HG03103 (cell line): ENCODE data around the gene HSPA12A.
"Not testable (repeated sequence)": the region's sequence is repeated elsewhere in the genome, so short reads cannot be mapped to it uniquely, and the experiment has no call there.

Experiments used
- ATAC-seq: cut with Tn5 transposase; IDR thresholded peaks from one replicate; pipeline ENCODE4 v1.9.1; 2021; ENCODE audit warnings: low read depth; ENCODE audit not compliant: unreplicated experiment

Gene HSPA12A

GRCh38 chr10:116720241-116720643 lies 22.1 kb downstream of the HSPA12A start:
- ATAC-seq: no peak

DNA sequence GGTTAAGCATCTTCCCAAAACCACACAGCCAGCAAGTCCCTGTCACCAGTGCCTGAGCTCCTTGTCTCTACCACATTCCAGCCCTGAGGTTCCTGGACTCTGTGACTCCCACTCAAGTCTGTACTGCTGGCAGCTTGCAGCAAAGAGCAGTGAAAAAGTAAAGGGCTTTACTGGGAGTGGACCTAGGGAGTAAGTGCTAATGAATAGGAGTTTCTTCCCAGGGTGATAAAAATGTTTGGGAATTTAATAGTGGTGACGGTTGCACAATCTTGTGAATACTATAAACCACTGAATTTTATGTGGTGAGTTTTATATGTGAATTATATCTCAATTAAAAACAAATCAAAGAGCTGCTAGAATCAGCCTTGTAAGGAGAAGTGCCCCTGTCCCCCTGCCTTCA lies 22.6 kb downstream of the HSPA12A start:
- no peak for ATAC-seq

DNA sequence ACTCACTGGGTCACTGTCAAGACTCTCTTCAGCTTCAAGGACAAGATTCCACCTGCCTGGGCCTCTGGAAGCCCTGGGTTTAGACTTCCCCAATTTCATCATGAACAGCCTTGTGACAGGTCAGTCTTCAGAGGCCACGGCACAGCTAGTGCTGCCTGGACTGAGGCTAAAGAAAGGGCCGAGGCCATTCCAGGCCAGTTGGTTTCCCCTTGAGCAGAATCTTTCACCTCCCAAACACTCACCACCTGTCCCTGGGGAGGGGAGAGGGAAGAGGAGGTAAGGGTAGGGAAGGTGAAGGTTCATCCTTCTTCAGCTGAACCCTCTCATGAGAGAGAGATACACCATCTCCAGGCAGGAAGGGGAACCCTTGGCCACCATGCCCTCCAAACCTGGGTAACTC lies 24.3 kb downstream of the HSPA12A start:
- ATAC-seq: no peak

- no peak for ATAC-seq
Measured at GRCh38 chr10:116716381-116716780, 26.0 kb downstream of the HSPA12A start.

GRCh38 chr10:116715839-116716377 lies 26.5 kb downstream of the HSPA12A start:
- ATAC-seq: no peak

- ATAC-seq: no peak
Measured at GRCh38 chr10:116715341-116715740, 27.0 kb downstream of the HSPA12A start.

DNA sequence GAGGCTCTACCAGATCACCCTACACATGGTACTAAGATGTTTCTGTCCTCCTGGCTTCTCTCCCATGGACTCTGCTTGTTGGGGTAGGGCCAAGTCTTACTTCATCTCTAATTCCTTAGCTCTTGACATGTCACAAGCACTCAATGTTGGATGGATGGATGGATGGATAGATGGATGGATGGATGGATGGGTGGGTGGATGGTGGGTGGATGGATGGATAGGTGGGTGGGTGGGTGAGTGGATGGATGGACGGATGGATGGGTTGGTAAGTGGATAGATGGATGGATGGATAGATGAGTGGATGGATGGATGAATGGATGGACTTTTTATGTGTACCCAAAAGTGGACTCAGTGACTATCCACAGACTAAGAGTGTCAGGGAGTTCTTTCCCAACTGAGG lies 28.5 kb downstream of the HSPA12A start:
- no peak for ATAC-seq

GRCh38 chr10:116712989-116713543 lies 29.3 kb downstream of the HSPA12A start:
- no peak for ATAC-seq

DNA sequence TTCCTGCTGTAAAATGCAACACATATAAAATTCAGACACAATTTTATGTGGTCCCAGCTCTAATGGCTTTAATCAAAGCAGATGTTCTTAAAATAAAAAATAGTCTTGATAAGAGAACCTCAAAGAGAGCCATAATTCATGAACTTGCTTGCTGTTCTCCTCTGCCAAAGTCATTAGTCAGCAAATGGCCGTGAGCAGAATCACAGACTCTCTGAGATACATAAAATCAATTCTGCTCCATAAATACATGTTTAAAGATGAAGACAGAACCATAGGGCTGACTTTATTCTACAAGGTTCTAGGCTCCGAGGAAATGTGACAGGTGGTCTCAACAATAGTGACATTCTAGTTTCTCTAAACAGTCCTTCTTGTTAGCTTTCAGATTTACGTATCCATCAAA lies 29.8 kb downstream of the HSPA12A start:
- no peak for ATAC-seq

- ATAC-seq: not testable (repeated sequence)
Measured at GRCh38 chr10:116711803-116712202, 30.6 kb downstream of the HSPA12A start.

GRCh38 chr10:116710076-116710475 lies 32.3 kb downstream of the HSPA12A start:
- ATAC-seq: no peak

DNA sequence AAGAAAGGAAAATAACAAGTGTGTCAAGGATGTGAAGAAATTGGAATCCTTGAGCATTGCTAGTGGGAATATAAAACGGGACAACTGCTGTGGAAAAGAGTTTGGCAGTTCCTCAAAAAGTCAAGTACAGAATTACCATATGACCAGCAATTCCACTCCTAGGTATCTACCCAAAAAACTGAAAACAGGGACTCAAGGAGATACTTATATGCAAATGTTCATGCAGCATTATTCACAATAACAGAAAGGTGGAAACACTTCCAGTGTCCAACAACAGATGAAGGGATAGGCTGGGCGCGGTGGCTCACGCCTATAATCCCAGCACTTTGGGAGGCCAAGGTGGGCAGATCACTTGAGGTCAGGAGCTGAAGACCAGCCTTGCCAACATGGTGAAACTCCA lies 33.5 kb downstream of the HSPA12A start:
- ATAC-seq: no peak

- ATAC-seq: no peak
Measured at GRCh38 chr10:116708391-116708821, 34.0 kb downstream of the HSPA12A start.

DNA sequence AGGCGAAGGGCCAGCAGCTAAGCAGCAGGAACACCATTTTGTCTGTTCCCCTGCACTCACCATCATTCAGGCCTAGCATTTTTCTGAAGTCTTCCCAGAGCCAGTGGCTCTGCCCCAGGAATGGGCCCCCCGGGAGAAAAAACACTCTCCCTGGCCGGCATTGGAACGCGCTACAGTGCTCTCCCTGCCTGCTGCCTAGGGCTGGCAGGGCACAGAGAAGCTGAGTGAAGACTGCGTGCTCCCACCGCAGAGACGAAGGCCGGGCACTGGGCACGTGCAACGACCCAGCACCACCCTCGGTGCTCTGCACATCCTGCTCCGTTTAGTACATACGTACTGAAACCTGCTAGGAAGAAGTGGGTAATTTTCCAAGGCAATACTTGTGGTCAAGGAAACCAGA lies 34.4 kb downstream of the HSPA12A start:
- ATAC-seq: no peak

GRCh38 chr10:116706281-116706680 lies 36.1 kb downstream of the HSPA12A start:
- no peak for ATAC-seq

DNA sequence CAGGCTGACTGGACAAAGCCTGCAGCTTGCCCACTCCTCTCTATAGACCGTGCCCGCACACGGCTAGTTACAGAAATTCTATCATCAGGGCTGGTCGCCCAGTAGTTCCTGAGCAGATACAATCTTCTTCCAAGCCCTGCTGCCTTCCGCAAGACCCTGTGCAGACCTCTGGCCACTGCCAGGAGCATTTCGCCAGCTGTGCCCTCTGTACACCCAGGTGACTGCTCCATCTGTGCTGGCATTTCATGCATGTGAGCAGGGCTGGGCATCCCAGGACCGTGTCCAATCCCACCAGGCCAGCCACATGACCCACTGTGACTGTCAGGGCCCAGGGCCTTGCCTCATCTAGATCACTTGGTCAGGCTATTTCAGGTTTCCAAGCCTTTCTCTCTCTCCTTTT lies 36.9 kb downstream of the HSPA12A start:
- no peak for ATAC-seq

DNA sequence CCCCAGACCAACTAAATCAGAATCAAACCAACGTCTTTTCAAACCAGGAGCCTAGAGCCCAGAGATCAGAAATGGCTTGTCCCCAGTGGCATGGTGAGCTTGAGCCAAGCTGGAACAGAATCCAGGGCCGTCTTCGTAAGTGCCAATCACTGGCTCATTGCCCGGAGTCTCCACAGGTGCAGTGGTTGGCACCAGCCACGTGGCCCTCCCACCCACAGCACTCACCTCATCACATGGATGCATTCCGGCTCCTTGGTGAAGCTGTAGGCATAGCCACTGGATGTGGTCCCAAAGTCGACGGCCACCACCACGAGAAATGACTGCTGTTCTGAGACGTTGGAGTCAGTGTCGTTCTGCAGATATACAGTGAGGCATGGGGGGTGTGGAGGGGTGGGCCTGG lies 37.4 kb downstream of the HSPA12A start:
- ATAC-seq: no peak

- ATAC-seq: no peak
Measured at GRCh38 chr10:116702165-116702564, 40.2 kb downstream of the HSPA12A start.

DNA sequence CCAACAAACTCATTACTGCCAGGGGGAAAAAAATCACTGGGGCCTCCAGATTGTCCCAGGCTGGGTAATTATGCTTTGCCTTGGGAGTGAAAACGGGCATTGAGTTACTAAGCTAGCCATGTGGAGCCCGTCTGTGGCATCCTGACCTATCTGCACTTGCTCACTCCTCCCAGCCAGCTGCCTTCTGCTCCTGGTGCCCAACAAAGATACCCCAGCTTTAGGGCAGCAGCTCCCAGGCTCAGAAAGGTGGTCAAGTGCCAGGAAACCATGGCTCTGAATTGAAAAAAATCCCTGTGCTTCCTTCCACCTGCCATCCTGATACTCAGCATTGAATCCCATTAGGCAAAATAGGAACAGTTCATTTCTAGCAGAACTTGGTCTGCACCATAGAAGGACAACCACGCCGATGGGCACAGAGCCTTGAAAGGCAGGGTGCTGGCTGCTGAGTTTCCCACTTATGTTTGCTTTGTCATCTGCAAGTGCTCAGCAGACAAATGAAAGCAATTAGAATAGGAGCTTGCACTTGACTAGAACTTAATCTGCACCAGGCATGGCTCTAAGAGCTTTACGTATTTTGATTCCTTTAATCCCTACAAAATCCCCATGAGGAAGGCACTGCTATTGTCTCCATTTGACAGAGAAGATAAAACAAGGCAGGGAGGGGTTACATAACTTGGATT lies 42.8 kb downstream of the HSPA12A start:
- no peak for ATAC-seq

DNA sequence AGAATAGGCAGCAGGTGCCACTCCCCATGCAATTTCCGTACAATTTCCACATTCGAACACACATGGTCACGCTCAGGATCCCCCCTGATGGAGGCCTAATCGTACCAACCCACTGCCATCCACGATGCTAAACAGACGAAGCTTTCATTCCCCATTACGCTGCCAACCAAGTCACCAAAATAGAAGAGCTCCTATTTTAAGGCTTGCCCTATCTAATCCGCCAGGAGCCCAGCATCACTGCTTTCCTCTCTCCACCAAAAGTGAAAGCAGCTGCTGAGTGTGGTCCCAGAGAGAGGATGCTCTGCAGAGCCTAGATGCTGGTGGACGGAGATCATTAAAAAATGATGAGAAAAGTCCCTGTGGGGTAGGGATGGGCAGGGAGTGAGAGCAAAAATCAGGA lies 43.3 kb downstream of the HSPA12A start:
- ATAC-seq: no peak

GRCh38 chr10:116698364-116698763 lies 44.0 kb downstream of the HSPA12A start:
- ATAC-seq: no peak

GRCh38 chr10:116697816-116698215 lies 44.5 kb downstream of the HSPA12A start:
- ATAC-seq: no peak
